Peyer's patch (tissue), 4 donors: ENCODE measurements around the gene NTN5. TPM values are rescaled to one million over a fixed set of nuclear protein-coding genes. Genes with fewer than 3 reads are reported as not detected.
"Not testable (repeated sequence)": the region's sequence is repeated elsewhere in the genome, so short reads cannot be mapped to it uniquely, and the experiment has no call there.

Source experiments
- DNase-seq, 3 donors: peaks; one replicate each; pipeline ENCODE4 v3.0.0-alpha.2; 2017 to 2019
- H3K27ac ChIP-seq, 4 donors: fragments of 200-600 bp; sonication (generic); one replicate each; pipeline ENCODE4 v1.5.1; 2016 to 2019
- H3K27me3 ChIP-seq, 2 donors: fragments of 200-600 bp; sonication (generic); one replicate each; pipeline ENCODE4 v1.5.1; 2019
- H3K36me3 ChIP-seq, 3 donors: fragments of 200-600 bp; sonication (generic); one replicate each; pipeline ENCODE4 v1.5.1; 2016 to 2019
- H3K4me1 ChIP-seq, 4 donors: fragments of 200-600 bp; sonication (generic); one replicate each; pipeline ENCODE4 v1.5.1; 2016 to 2019
- H3K4me3 ChIP-seq, 4 donors: fragments of 200-600 bp; sonication (generic); 1 replicate in 3 of 4; 2 replicates in 1 of 4; pipeline ENCODE4 v1.5.1; 2016 to 2019; ENCODE audit warnings: mild to moderate bottlenecking in 1 of 4
- H3K9me3 ChIP-seq, 4 donors: fragments of 200-600 bp; sonication (generic); one replicate each; pipeline ENCODE4 v1.5.1; 2016 to 2019; ENCODE audit warnings: mild to moderate bottlenecking in 1 of 4
- POLR2A ChIP-seq, 2 donors: fragments of 450-650 bp; IDR thresholded peaks; one replicate each; pipeline ENCODE4 v1.5.1; 2017; ENCODE audit warnings: antibody characterized with exemption in 2 of 2, mild to moderate bottlenecking in 2 of 2, moderate library complexity in 2 of 2
- total RNA-seq, 4 donors: library from RNA; depleted of rRNA; stranded (reverse); fragments of >200 nt; gene quantifications; one replicate each; pipeline ENCODE4 v1.1.0, GENCODE V29; 2016
- TF ChIP-seq, protein P1 (sequence below), 6 experiments: fragments of 450-650 bp in 4 of 6; fragments of 200-600 bp in 2 of 6; sonication (generic) in 1 of 6; IDR thresholded peaks; one replicate each; pipeline ENCODE4 v1.5.1; 2017 to 2019; ENCODE audit warnings: antibody characterized with exemption in 6 of 6, mild to moderate bottlenecking in 3 of 6, moderate library complexity in 1 of 6

Gene NTN5
- total RNA-seq, 4 donors from 2014 or later, result 6.8 TPM; not detected in 3

DNA sequence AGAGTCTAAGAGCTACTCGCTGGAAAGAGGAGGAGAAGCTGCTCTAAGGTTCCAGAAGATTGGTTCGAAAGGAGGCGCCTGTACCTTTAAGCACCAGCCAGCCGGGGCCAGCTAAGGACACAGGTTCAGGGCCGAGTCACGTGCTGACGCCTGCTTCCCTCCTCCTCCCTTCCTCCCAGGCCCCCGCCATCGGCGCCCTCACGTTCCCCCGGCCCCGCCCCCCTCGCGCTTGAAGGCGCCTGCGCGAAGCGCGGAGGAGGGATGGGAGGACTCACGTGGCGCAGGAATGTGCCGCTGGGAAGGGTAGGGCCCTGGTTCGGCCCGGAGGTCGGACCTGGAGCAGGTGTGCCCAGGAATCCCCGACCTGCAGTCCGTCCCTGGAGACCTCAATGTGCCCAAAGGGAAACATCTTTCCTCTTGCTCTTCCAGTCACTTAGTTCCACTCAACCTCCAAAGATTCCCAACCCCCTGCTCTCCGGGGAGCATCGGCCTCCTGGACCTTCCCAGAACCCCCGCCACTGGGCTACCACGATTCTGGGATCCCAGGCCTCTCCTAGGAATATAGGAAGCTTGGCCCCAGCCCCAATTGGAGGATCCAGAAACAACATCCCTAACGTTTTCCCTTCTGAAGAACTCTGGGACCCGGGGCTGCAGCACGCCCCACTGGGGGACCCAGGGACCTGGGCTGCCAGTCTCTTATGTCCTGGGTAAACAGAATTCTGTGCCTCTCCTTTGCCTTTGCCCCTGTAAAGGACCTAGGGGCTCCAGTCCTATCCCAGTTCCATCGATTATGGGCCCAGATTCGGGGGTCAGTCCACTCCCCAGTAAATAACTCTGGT is 38.2 kb downstream of the NTN5 start:
- H3K4me1 ChIP-seq, result peaks cover 6 to 66% (median 19%) of the 10 kb centered on the region in 4 donors
- peak overlapping the region; percentile 96 to 98 (median 96) for H3K27ac ChIP-seq
- DNase-seq, result peak; percentile 97 to 99 (median 98)
- H3K27me3 ChIP-seq, result no peaks in the 10 kb centered on the region
- TF ChIP-seq POLR2A (IDR thresholded peaks at IDR 0.05), result peak; percentile 72 to 87
- TF ChIP-seq, protein P1, sequence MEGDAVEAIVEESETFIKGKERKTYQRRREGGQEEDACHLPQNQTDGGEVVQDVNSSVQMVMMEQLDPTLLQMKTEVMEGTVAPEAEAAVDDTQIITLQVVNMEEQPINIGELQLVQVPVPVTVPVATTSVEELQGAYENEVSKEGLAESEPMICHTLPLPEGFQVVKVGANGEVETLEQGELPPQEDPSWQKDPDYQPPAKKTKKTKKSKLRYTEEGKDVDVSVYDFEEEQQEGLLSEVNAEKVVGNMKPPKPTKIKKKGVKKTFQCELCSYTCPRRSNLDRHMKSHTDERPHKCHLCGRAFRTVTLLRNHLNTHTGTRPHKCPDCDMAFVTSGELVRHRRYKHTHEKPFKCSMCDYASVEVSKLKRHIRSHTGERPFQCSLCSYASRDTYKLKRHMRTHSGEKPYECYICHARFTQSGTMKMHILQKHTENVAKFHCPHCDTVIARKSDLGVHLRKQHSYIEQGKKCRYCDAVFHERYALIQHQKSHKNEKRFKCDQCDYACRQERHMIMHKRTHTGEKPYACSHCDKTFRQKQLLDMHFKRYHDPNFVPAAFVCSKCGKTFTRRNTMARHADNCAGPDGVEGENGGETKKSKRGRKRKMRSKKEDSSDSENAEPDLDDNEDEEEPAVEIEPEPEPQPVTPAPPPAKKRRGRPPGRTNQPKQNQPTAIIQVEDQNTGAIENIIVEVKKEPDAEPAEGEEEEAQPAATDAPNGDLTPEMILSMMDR (IDR thresholded peaks at IDR 0.05), result no peak
- peak overlapping the region; percentile 26 to 91 (median 78) for H3K4me3 ChIP-seq
- H3K36me3 ChIP-seq, result peaks cover 0 to 16% (median 0%) of the 10 kb centered on the region in 3 donors
- no peaks in the 10 kb centered on the region for H3K9me3 ChIP-seq

DNA sequence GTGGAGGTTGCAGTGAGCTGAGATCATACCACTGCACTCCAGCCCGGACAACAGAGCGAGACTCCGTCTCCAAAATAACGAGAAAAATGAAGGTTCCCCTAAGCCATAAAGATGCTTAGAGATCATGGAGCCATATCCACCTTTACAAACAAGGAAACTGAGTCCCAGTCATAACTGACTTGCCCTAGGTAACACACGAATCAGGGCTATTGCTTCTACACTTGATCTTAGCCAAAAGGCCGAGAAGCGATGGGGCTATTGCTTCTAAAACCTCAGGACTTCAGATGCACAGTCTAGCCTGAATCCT is 38.8 kb downstream of the NTN5 start:
- Histone ChIP-seq H3K27ac (peak overlapping the region; percentile 96 to 98 (median 96)), H3K4me1 (peaks cover 6 to 66% (median 19%) of the 10 kb centered on the region in 4 donors), H3K36me3 (peaks cover 0 to 23% (median 0%) of the 10 kb centered on the region in 3 donors), H3K27me3 (no peaks in the 10 kb centered on the region), H3K4me3 (peak overlapping the region in 3 of 4 donors; percentile 26 to 91 (median 39)), H3K9me3 (no peaks in the 10 kb centered on the region)
- DNase-seq, result no peak
- TF ChIP-seq POLR2A (IDR thresholded peaks at IDR 0.05), result no peak

DNA sequence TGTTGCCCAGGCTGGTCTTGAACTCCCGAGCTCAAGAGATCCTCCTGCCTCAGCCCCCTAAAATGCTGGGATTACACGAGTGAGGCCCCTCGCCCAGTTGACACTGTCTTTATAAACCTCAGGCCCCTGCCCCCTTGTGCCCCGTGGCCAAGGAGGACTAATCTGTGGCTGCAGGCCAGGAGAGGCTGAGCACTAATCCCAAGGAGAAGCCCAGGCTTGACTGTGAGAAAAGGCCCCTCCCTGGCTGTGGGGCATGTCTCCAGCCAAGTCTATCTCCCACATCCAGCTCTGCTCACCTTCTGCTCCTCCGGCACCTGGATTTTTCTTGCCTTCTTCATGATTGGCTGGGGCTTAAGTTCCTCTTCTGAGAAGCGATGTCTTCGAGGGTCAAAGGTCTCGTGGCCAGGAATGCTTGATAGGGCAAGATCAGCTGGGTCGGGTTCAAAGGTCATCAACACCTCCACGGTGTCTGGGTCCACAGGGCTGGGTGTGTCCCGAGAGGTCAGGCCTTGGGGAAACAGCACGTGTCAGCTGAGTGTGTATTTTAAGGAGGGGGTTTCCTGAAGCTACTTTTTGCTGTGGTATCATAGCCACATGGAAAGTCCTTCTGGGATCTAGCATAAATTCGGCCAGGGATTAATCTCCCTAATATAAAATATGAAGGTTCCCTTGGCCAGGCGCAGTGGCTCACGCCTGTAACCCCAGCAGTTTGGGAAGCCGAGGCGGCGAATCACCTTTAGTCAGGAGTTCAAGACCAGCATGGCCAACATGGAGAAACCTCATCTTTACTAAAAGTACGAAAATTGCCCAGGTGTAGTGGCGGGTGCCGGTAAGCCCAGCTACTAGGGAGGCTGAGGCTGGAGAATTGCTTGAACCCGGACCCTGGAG is 39.4 kb downstream of the NTN5 start:
- peak in 2 of 3 donors; percentile 88 to 91 for DNase-seq
- H3K36me3 ChIP-seq, result peaks cover 0 to 26% (median 0%) of the 10 kb centered on the region in 3 donors
- peak; percentile 38 to 86 for TF ChIP-seq POLR2A (IDR thresholded peaks at IDR 0.05)
- TF ChIP-seq, protein P1 (IDR thresholded peaks at IDR 0.05), result no peak
- peak overlapping the region in 2 of 4 donors; percentile 39 to 91 for H3K4me3 ChIP-seq
- H3K27me3 ChIP-seq, result no peaks in the 10 kb centered on the region
- no peaks in the 10 kb centered on the region for H3K9me3 ChIP-seq
- peak overlapping the region; percentile 96 to 98 (median 96) for H3K27ac ChIP-seq
- H3K4me1 ChIP-seq, result peaks cover 6 to 66% (median 18%) of the 10 kb centered on the region in 4 donors

DNA sequence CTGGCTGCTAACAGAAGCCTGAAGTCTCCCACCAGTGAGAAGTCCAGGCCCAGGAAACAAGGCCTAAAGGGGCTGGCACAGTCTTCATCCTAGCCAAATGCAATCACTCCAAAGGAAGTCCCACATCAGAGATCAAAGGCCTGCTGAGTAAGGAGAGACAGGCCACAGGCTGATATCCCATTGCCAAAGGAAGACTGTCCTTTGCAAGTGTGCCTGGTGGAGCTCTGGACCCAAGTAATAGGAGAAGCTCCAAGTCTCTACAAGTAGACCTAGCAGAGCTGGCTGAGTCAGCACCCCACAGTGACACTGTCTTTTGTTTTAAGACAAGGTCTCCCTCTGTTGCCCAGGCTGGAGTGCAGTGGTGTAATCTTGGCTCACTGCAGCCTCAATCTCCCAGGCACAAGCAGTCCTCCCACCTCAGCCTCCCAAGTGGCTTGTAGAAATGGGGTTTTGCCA is 40.1 kb downstream of the NTN5 start:
- H3K4me3 ChIP-seq, result peak overlapping the region in 1 of 4 donors; percentile 22
- H3K27me3 ChIP-seq, result no peaks in the 10 kb centered on the region
- DNase-seq, result peak in 1 of 3 donors; percentile 68
- H3K27ac ChIP-seq, result peak overlapping the region in 3 of 4 donors; percentile 96 to 98 (median 96)
- H3K4me1 ChIP-seq, result peaks cover 6 to 72% (median 18%) of the 10 kb centered on the region in 4 donors
- peaks cover 0 to 30% (median 0%) of the 10 kb centered on the region in 3 donors for H3K36me3 ChIP-seq
- no peaks in the 10 kb centered on the region for H3K9me3 ChIP-seq
- TF ChIP-seq, protein P1 (IDR thresholded peaks at IDR 0.05), result no peak
- TF ChIP-seq POLR2A (IDR thresholded peaks at IDR 0.05), result no peak

DNA sequence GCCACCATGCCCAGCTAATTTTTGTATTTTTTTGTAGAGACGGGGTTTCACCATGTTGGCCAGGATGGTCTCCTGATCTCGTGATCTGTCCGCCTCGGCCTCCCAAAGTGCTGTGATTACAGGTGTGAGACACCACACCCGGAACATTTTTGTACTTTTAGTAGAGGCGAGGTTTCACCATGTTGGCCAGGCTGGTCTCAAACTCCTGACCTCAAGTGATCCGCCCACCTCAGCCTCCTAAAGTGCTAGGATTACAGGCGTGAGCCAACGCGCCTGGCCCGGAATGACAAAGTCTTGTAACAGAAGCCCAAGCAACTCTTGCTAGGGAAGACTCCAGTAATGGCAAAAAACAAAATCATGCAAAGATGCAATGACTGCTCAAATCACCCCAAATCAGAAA is 40.5 kb downstream of the NTN5 start:
- Histone ChIP-seq H3K4me1 (peaks cover 6 to 76% (median 18%) of the 10 kb centered on the region in 4 donors), H3K27ac (peak overlapping the region in 3 of 4 donors; percentile 96 to 98 (median 96)), H3K36me3 (peaks cover 0 to 30% (median 0%) of the 10 kb centered on the region in 3 donors)
- H3K9me3 ChIP-seq, DNase-seq, H3K4me3 ChIP-seq, H3K27me3 ChIP-seq: not testable (repeated sequence)

DNA sequence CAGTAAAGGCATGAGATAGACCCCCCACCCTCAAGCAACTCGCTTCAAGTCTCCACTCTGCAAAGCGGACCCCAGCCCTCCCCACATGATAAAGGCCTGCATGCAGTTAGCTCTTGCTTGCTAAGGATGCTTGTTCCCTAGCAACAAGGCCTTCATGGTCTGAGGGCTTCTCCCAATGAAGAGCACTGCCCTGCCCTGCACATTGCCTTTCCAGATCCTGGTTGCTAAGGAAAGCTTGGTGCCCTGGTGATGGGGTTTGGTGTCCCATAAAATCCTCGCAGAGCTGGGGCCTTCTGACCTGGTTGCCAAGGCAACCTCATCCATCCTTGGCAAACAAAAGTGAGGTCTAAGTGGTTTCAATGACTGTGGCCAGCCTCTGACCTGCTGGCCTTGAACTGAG is 41.6 kb downstream of the NTN5 start:
- peaks cover 6 to 81% (median 18%) of the 10 kb centered on the region in 4 donors for H3K4me1 ChIP-seq
- no peak for DNase-seq
- no peaks in the 10 kb centered on the region for H3K9me3 ChIP-seq
- H3K4me3 ChIP-seq, result peak overlapping the region in 1 of 4 donors; percentile 23
- H3K27ac ChIP-seq, result peak overlapping the region; percentile 55 to 91 (median 76)
- H3K27me3 ChIP-seq, result no peaks in the 10 kb centered on the region
- H3K36me3 ChIP-seq, result peaks cover 0 to 30% (median 0%) of the 10 kb centered on the region in 3 donors
- TF ChIP-seq POLR2A (IDR thresholded peaks at IDR 0.05), result no peak
